Astrocyte of the cerebellum (primary cell): ENCODE data around the gene STPG4.
"Not testable (repeated sequence)": the region's sequence is repeated elsewhere in the genome, so short reads cannot be mapped to it uniquely, and the experiment has no call there.

ENCODE experiments used
- DNase-seq: peaks from one replicate; pipeline ENCODE4 v3.0.0-alpha.2; 2011; ENCODE audit warnings: low read depth
- H3K4me3 ChIP-seq: 2 replicates; pipeline ENCODE4 v1.5.1; 2011; ENCODE audit warnings: mild to moderate bottlenecking, low read depth, low read length, moderate library complexity
- in situ Hi-C: cut with HindIII; loops from 2 replicates; pipeline ENCODE4 v1.10.0; 2017; ENCODE audit warnings: low sequenced_read_pairs
- TF ChIP-seq, protein P1 (sequence below): IDR thresholded peaks from 2 replicates; pipeline ENCODE4 v1.5.1; 2012; ENCODE audit warnings: low read length, low read depth, moderate library complexity, mild to moderate bottlenecking; ENCODE audit errors: missing control alignments

Gene STPG4

DNA sequence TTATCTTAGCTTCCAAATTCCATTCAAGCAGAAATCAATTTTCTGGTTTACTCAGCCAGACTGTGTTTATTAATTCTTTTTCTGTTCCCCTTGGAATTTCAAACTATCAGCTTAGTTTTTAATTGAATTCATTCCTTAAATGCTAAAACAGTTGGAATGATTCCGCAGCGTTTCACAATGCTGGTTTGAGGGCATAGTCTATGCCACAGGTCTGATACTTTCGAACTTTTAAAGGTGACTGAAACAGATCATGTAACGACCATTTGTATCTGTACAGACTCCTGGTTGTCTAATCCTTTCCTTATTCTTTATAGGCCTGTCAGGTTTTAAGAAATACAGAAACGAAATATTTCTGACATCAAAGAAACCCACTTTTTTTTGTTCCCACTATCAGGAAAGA lies 45.4 kb downstream of the STPG4 start:
- no peak overlapping the region for H3K4me3 ChIP-seq
- DNase-seq = no peak
- TF ChIP-seq, protein P1, sequence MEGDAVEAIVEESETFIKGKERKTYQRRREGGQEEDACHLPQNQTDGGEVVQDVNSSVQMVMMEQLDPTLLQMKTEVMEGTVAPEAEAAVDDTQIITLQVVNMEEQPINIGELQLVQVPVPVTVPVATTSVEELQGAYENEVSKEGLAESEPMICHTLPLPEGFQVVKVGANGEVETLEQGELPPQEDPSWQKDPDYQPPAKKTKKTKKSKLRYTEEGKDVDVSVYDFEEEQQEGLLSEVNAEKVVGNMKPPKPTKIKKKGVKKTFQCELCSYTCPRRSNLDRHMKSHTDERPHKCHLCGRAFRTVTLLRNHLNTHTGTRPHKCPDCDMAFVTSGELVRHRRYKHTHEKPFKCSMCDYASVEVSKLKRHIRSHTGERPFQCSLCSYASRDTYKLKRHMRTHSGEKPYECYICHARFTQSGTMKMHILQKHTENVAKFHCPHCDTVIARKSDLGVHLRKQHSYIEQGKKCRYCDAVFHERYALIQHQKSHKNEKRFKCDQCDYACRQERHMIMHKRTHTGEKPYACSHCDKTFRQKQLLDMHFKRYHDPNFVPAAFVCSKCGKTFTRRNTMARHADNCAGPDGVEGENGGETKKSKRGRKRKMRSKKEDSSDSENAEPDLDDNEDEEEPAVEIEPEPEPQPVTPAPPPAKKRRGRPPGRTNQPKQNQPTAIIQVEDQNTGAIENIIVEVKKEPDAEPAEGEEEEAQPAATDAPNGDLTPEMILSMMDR = no peak
- in situ Hi-C loops = no loop called here

DNA sequence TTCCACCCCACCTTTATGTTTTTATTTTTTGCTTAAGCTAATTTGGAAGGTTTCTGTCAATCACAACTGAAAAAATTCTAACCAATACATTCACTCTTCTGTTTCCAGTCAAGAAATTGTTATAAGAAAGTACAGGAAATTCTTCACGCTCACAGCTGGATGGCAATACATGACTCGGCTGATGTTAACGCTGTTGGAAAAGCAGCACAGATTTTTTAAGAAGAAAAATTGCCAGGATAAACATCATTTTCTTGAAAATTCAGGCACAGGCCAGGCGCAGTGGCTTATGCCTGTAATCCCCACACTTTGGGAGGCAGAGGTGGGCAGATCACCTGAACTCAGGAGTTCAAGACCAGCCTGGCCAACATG lies 46.1 kb downstream of the STPG4 start:
- no peak for DNase-seq
- no peak overlapping the region for H3K4me3 ChIP-seq
- TF ChIP-seq, protein P1 = no peak
- in situ Hi-C loops = no loop called here

DNA sequence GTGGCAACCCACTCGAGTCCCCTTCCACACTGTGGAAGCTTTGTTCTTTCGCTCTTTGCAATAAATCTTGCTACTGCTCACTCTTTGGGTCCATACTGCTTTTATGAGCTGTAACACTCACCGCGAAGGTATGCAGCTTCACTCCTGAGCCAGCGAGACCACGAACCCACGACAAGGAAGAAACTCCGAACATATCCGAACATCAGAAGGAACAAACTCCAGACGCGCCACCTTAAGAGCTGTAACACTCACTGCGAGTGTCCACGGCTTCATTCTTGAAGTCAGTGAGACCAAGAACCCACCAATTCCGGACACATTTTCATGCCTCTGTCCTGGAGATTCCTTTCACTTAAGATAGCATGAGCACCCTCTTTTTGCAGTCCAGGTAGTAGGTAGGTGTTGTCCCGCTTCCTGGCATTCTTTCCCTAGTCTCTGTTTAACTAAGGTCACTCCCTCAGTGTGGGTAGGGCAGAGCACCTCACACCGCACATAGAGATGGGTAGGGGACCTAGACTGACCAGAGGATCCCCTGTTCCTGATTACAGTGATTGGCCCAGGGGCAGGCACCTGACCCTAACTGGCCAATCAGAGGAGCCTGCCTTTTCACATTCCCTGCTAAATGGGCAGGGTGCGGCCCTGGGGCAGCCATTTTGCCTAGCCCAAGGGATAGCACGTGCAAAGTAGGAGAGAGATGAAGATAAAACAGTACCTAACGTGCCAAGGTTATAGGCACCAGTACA lies 46.7 kb downstream of the STPG4 start:
- DNase-seq, in situ Hi-C loops, H3K4me3 ChIP-seq: not testable (repeated sequence)

DNA sequence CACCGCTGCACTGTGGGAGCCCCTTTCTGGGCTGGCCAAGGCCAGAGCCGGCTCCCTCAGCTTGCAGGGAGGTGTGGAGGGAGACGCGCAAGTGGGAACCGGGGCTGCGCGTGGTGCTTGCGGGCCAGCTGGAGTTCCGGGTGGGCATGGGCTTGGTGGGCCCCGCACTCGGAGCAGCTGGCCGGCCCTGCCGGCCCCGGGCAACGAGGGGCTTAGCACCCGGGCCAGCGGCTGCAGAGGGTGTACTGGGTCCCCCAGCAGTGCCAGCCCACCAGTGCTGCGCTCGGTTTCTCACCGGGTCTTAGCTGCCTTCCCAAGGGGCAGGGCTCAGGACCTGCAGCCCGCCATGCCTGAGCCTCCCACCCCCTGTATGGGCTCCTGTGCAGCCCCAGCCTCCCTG lies 47.9 kb downstream of the STPG4 start:
- DNase-seq, H3K4me3 ChIP-seq, in situ Hi-C loops: not testable (repeated sequence)

DNA sequence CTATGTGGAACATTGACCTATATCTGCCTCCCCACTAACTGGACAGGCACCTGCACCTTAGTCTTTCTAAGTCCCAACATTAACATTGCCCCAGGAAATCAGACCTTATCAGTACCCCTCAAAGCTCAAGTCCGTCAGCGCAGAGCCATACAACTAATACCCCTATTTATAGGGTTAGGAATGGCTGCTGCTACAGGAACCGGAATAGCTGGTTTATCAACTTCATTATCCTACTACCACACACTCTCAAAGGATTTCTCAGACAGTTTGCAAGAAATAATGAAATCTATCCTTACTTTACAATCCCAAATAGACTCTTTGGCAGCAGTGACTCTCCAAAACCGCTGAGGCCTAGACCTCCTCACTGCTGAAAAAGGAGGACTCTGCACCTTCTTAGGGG lies 48.9 kb downstream of the STPG4 start:
- in situ Hi-C loops, H3K4me3 ChIP-seq, DNase-seq: not testable (repeated sequence)

DNA sequence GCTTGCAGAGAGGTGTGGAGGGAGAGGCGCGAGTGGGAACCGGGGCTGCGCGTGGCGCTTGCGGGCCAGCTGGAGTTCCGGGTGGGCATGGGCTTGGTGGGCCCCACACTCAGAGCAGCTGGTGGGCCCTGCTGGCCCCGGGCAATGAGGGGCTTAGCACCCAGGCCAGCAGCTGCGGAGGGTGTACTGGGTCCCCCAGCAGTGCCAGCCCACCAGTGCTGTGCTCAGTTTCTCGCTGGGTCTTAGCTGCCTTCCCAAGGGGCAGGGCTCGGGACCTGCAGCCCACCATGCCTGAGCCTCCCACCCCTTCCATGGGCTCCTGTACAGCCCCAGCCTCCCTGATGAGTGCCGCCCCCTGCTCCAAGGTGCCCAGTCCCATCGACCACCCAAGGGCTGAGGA lies 55.4 kb downstream of the STPG4 start:
- in situ Hi-C loops, DNase-seq, H3K4me3 ChIP-seq: not testable (repeated sequence)

DNA sequence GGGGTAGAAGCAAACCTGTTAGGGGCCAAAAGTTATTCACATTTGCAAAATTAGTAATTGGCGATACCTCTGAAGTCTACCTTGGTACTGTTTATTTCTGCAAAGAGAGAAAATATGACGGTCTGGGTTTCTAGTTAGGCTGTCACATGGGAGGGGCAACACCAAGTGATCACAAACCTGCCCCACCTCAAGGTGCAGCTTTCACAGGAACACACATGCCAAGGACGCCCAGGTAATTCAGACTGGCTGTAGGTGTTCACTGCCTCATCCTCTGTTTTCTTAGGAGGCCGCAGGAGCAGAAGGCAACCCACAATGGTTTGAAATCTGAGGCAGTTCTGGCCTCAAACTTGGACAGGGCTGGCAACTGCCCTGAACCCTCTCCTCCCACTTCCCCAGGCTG lies 56.2 kb downstream of the STPG4 start:
- no peak for DNase-seq
- in situ Hi-C loops = no loop called here
- TF ChIP-seq, protein P1 = no peak
- no peak overlapping the region for H3K4me3 ChIP-seq

DNA sequence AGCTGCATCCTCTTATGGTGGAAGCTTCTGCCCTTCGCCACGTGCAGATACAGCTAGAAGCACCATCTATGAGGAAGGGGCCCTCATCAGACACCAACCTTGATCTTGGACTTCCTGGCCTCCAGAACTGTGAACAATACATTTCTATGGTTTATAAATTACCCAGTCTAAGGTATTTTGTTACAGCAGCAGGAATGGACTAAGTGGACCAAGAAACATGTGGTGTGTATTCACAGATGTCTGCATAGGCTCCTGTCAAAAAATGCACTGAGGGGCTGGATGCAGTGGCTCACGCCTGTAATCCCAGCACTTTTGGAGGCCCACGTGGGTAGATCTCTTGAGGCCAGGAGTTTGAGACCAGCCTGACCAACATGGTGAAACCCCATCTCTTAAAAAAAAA lies 57.5 kb downstream of the STPG4 start:
- TF ChIP-seq, protein P1 = no peak
- H3K4me3 ChIP-seq = no peak overlapping the region
- in situ Hi-C loops = no loop called here
- DNase-seq = no peak

DNA sequence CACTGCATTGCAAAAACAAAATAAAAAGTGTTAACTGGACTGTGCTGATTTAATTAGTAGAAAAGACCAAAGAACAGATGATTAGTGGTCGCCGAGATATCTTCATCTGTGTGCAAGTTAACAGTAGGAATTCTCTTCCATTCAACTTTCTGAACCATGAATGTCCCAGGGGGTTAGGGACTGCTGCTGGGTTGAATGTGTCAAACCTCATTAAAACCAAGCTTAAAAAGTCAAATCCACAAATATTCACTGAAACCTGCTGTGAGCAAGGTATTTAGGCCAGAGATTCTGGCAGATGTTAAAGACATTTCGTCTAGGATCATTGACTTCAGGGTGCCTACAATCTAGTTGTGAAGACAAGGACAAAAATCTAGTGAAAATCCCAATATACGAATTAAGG lies 58.7 kb downstream of the STPG4 start:
- in situ Hi-C loops = no loop called here
- DNase-seq = no peak
- TF ChIP-seq, protein P1 = no peak
- no peak overlapping the region for H3K4me3 ChIP-seq
